PC-3 (cell line): Measurements from ENCODE around the gene PTPN14.

Experiments
- CTCF ChIP-seq: fragments of 300-600 bp; sonication (generic); conservative IDR thresholded peaks from 2 replicates; pipeline ENCODE4 v1.5.1; 2017; ENCODE audit warnings: antibody characterized with exemption, low read depth, mild to moderate bottlenecking, low read length
- EZH2phosphoT487 ChIP-seq: fragments of 300-600 bp; sonication (generic); IDR thresholded peaks from 2 replicates; pipeline ENCODE4 v1.6.1; 2018; ENCODE audit warnings: mild to moderate bottlenecking, antibody characterized with exemption, low read length, borderline replicate concordance

GRCh38 chr1:214588963-214589597 is 37.7 kb upstream of the PTPN14 start:
- TF ChIP-seq CTCF (no peak), EZH2phosphoT487 (no peak)
